Stimulated activated CD4-positive, alpha-beta T cell treated with anti-CD3 and anti-CD28 coated beads, Interleukin-15, amount 100 ng/mL, for 1 hour (primary cell): Measurements from ENCODE around the gene INSIG1.
A peak's percentile ranks its signal among the peaks of the same experiment; 100 is the strongest.

Experiments used
- DNase-seq, 2 donors: peaks; one replicate each; pipeline ENCODE4 v3.0.0-alpha.2; 2020; ENCODE audit warnings: low read depth in 1 of 2, low spot score in 1 of 2

The INSIG1 gene

GRCh38 chr7:155297517-155298287, at the start of gene INSIG1:
INSIG1 (plus strand) TSS chr7:155297878; CDS start chr7:155298286, 408 bp downstream.
- peak; percentile 88 to 93 for DNase-seq

DNA sequence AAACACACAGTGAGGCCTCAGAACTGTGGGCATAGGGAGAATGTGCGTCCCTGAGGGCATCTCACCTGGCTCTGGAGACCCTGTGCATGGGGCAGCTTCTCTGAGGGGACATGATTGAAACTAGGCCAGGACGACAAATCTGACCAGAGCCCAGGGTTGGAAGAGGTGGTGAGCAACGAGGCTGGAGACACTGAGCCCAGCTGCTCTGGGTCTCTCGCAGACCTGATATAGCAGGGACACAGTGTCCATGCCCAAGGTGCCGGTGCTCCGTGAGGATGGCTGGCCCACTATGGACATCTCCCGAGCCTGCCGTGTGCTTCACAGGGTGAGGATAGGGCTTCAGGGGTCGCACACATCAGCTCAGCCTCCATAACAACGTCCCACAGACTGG, 49.3 kb upstream of the INSIG1 start:
- DNase-seq = no peak

DNA sequence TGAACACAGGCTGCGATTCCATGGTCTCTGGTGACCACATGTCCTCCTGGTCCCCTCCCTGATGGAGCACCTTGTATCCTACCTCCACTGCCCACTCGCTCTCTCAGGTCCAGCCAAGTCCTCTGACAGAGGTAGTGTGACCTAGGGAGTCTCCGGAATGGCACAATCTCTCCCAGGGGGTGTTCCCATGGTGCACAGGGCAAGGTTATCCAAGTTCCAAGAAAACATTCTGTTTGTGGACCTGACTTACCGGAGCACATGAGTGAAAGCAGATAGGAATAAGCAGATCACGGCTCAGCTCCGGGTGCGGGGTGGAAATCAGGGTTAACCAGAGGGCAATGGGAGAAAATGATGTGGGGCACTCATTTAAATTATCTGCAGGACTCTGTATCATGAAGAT, 45.8 kb upstream of the INSIG1 start:
- no peak for DNase-seq

- no peak for DNase-seq
These were observed 45.2 kb upstream of the INSIG1 start for GRCh38 chr7:155252444-155252887.

DNA sequence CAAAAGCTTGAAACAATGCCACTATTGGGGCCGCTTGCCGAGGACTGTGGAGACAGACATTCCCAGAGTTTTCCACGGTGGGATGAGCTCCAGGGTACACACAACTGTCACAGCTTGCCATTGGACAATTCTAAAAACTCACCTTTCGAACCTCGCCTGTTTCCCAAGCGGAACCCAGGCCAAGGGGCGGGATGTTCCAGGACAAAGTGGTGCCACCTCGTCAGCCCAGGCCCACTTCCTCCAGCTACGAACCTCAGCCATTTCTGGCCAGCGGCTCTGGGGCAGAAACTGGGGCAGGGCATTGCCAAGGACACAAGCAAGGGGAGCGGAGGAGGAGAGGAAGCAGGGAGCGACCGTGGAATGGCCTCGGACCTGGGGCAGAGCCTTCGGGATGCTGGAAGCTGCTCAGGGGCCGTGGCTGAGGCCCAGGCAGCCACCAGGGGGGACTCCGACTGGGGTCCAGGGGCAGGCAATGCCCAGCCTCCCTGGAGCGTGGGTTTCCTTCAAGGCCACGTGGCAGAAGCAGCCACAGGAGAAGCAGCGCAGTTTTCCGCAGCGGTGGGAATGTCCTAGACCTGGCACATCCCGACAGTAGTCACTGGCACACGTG, 44.7 kb upstream of the INSIG1 start:
- DNase-seq = no peak

GRCh38 chr7:155254018-155254417, 43.7 kb upstream of the INSIG1 start:
- DNase-seq = no peak

DNA sequence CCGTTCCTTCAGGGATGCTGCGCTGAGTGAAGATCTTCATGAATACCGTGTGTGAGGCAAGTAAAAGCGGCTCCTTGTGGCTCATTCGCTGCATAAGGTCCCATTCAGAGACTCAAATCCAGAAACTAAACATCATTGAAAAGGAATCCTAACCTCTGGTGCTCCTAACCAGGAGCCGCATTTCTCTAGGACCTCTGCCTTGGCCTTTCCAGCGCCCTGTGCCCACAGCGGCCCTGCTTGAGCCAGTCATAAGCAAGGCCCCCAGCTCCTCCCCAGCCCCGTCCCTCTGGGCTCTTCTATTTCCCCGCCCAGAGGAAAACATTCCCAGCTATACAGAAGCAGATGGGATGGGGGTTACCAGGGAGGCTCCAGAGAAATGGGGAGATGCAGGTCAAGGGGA, 42.6 kb upstream of the INSIG1 start:
- no peak for DNase-seq

- no peak for DNase-seq
These were observed 42.1 kb upstream of the INSIG1 start for GRCh38 chr7:155255621-155256020.

GRCh38 chr7:155256081-155256760, 41.5 kb upstream of the INSIG1 start:
- no peak for DNase-seq

DNA sequence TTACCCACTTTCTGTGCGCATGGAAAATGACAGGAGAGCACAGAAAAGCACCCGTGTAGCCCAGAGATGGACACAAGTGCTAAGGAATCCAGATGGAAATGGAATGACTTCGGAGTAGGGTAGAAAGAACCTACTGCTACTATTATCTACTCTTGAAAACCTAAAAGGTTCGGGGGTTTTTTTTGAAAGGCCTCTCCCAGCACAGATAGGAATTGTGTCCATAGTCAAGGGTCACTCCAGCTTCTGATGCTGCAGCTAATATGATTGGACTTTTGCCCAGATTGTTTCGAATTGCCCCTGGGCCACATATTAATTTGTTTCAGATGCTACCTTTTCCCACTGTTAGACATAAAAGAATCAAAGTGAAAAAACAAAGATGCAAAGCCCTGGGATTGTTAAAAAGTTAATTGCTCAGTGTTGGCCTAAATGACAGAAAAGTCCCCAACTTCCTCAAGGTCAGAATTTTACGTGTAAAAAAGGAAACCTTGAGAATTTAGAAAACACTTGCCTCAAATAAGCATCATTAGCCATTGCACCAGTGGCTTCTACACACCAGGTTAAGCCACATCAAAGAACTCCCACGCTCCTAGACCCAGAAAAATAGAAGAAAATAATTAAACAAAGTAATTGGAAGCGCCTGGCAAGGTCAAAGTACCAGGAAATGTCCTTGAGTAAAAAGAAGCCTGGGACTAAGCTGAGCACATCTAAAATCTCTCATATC, 40.8 kb upstream of the INSIG1 start:
- DNase-seq = no peak

- DNase-seq = no peak
These were observed 40.0 kb upstream of the INSIG1 start for GRCh38 chr7:155257482-155258225.

DNA sequence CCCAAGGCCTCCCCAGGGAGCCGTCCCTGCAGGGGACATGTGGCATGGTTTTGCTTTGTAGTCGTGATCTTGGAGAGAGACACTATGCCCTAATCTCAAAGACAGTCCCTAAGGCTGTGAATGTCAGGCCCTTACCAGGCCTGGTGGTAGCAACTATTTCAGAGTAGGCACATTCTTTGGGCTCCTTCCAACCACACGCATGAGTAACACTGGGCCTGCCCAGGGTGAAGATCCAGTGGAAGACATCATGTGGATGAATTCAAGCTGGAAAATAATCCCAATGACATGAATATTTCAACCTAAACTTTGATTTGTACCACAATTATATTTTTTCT, 39.5 kb upstream of the INSIG1 start:
- no peak for DNase-seq

- DNase-seq = no peak
These were observed 37.7 kb upstream of the INSIG1 start for GRCh38 chr7:155259866-155260497.

GRCh38 chr7:155260498-155260872, 37.2 kb upstream of the INSIG1 start:
- DNase-seq = no peak

- no peak for DNase-seq
These were observed 36.4 kb upstream of the INSIG1 start for GRCh38 chr7:155261031-155261985.

GRCh38 chr7:155262031-155262430, 35.6 kb upstream of the INSIG1 start:
- no peak for DNase-seq

GRCh38 chr7:155263051-155263450, 34.6 kb upstream of the INSIG1 start:
- no peak for DNase-seq

- DNase-seq = no peak
These were observed 34.0 kb upstream of the INSIG1 start for GRCh38 chr7:155263581-155264143.

DNA sequence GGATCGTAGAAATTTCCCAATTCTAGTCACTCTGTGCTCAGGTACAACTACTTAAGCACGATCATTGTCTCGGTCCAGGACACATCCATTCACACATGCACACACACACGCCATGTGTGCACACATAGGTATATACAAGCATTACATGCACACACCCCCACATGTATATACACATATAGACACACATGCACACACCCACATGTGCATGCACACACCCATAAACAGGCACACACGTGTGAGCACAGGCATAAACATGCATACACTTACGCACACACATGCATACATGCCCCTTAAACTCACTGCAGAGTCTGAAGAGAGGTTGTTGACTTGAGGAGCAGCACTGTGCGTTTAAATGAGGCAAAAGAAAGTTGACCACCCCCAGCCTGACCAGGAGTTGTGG, 32.5 kb upstream of the INSIG1 start:
- no peak for DNase-seq
